ENCODE data around the gene ABHD1. TPM values are rescaled to one million over a fixed set of nuclear protein-coding genes. Genes with fewer than 3 reads are reported as not detected.
"Not testable (repeated sequence)": the region's sequence is repeated elsewhere in the genome, so short reads cannot be mapped to it uniquely, and the experiment has no call there.

ABHD1 gene
- total and polyA plus RNA-seq, 2 donors (not counting 1 experiment from before 2014, with no cell fraction given) = 0.08 to 0.17 TPM

GRCh38 chr2:27175330-27175729 lies 51.7 kb downstream of the ABHD1 start:
- H3K27ac ChIP-seq (ENCODE audit: insufficient read depth, low read length) = no peak overlapping the region
- peaks cover 12% of the 10 kb centered on the region for H3K27me3 ChIP-seq (ENCODE audit: control insufficient read depth, insufficient read depth, low read length)
- no peak overlapping the region for H3K4me3 ChIP-seq (replicated peaks in 1 of 4; ENCODE audit: control extremely low read depth in 1 of 4, insufficient read depth in 1 of 4, low read depth in 3 of 4, low read length in 4 of 4)
- DNase-seq (ENCODE audit: low read depth in 2 of 2) = peak in 1 of 2 donors; percentile 49
- no peaks in the 10 kb centered on the region for H3K79me2 ChIP-seq (ENCODE audit: control insufficient read depth, insufficient read depth, low read length)
- H2AFZ ChIP-seq (ENCODE audit: low read length) = no peak overlapping the region
- TF ChIP-seq EZH2 (IDR thresholded peaks at IDR 0.05; ENCODE audit: low read length, missing control alignments) = no peak
- TF ChIP-seq CTCF (conservative IDR thresholded peaks at IDR 0.05 in 1 of 2, IDR thresholded peaks at IDR 0.05 in 1 of 2; ENCODE audit: low read depth in 1 of 2, low read length in 2 of 2) = no peak
- no peaks in the 10 kb centered on the region for H3K9me3 ChIP-seq (ENCODE audit: control insufficient read depth, insufficient read depth, low read depth, low read length)
- no peak overlapping the region for H3K4me2 ChIP-seq (ENCODE audit: extremely low read depth, insufficient read depth, low read length)
- H4K20me1 ChIP-seq (ENCODE audit: control insufficient read depth, extremely low read depth, insufficient read depth, low read length) = no peaks in the 10 kb centered on the region
- no peaks in the 10 kb centered on the region for H3K36me3 ChIP-seq (ENCODE audit: control insufficient read depth, insufficient read depth, low read length)
- H3K9ac ChIP-seq (ENCODE audit: insufficient read depth, low read length) = no peak overlapping the region
- H3K4me1 ChIP-seq (ENCODE audit: control insufficient read depth, extremely low read depth, insufficient read depth, low read length) = no peaks in the 10 kb centered on the region

GRCh38 chr2:27175781-27176180 lies 52.2 kb downstream of the ABHD1 start:
- not testable (repeated sequence) for H3K4me1 ChIP-seq (ENCODE audit: control insufficient read depth, extremely low read depth, insufficient read depth, low read length); H3K27me3 ChIP-seq (ENCODE audit: control insufficient read depth, insufficient read depth, low read length); H4K20me1 ChIP-seq (ENCODE audit: control insufficient read depth, extremely low read depth, insufficient read depth, low read length); DNase-seq (ENCODE audit: low read depth in 2 of 2); H3K9me3 ChIP-seq (ENCODE audit: control insufficient read depth, insufficient read depth, low read depth, low read length); H3K9ac ChIP-seq (ENCODE audit: insufficient read depth, low read length); H3K4me2 ChIP-seq (ENCODE audit: extremely low read depth, insufficient read depth, low read length); H2AFZ ChIP-seq (ENCODE audit: low read length); H3K79me2 ChIP-seq (ENCODE audit: control insufficient read depth, insufficient read depth, low read length); H3K4me3 ChIP-seq (replicated peaks in 1 of 4; ENCODE audit: control extremely low read depth in 1 of 4, insufficient read depth in 1 of 4, low read depth in 3 of 4, low read length in 4 of 4); H3K36me3 ChIP-seq (ENCODE audit: control insufficient read depth, insufficient read depth, low read length); H3K27ac ChIP-seq (ENCODE audit: insufficient read depth, low read length)

- Histone ChIP-seq H3K27me3 (ENCODE audit: control insufficient read depth, insufficient read depth, low read length) (peaks cover 9% of the 10 kb centered on the region), H3K9ac (ENCODE audit: insufficient read depth, low read length) (no peak overlapping the region), H2AFZ (ENCODE audit: low read length) (no peak overlapping the region), H3K36me3 (ENCODE audit: control insufficient read depth, insufficient read depth, low read length) (no peaks in the 10 kb centered on the region), H3K4me3 (replicated peaks in 1 of 4; ENCODE audit: control extremely low read depth in 1 of 4, insufficient read depth in 1 of 4, low read depth in 3 of 4, low read length in 4 of 4) (no peak overlapping the region), H3K4me2 (ENCODE audit: extremely low read depth, insufficient read depth, low read length) (no peak overlapping the region), H4K20me1 (ENCODE audit: control insufficient read depth, extremely low read depth, insufficient read depth, low read length) (no peaks in the 10 kb centered on the region), H3K4me1 (ENCODE audit: control insufficient read depth, extremely low read depth, insufficient read depth, low read length) (peaks cover 2% of the 10 kb centered on the region), H3K9me3 (ENCODE audit: control insufficient read depth, insufficient read depth, low read depth, low read length) (no peaks in the 10 kb centered on the region), H3K79me2 (ENCODE audit: control insufficient read depth, insufficient read depth, low read length) (no peaks in the 10 kb centered on the region), H3K27ac (ENCODE audit: insufficient read depth, low read length) (no peak overlapping the region)
- no peak for DNase-seq (ENCODE audit: low read depth in 2 of 2)
- TF ChIP-seq CTCF (conservative IDR thresholded peaks at IDR 0.05 in 1 of 2, IDR thresholded peaks at IDR 0.05 in 1 of 2; ENCODE audit: low read depth in 1 of 2, low read length in 2 of 2) (no peak), EZH2 (IDR thresholded peaks at IDR 0.05; ENCODE audit: low read length, missing control alignments) (no peak)
Observed at GRCh38 chr2:27177441-27178351, 54.1 kb downstream of the ABHD1 start.
